ENCODE results near the gene AMBP. TPM values are rescaled to one million over a fixed set of nuclear protein-coding genes. Genes with fewer than 3 reads are reported as not detected.

The AMBP gene
- total and polyA plus RNA-seq, 2 of the 13 experiments (the other 11 are each of a cell fraction or from before 2014, with no cell fraction given) = 1,510 to 2,580 TPM

DNA sequence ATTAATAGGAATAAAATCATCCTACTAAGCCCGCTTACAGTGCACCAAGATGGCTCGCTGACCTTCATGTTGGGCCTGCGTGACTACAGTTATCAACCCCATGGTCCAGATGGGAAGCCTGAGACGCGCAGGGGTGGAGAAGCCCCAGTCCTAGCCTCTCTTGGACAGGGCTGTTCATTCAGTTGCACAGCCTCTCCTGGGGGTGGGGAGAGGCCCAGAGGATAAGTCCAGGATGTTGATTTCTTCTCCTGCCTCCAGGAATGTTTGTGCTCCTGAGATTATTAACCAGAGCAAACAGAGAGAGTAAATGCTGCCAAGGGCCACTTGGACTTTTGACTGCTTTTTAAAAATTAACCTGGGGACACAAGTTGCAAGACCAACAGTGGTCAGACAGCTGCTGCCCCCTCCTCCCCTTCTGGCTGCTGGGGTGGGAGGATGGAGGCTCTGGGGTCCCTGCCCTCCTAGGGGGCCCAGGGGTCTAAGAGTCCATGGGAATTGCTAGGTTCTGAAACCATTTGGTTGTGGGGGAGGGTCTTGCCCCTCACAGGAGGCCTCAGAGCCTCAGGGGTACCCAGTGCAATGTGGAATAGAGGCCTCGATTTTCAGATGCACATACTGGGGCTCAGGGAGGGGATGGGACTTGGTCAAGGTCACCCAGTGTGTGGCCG is 2.8 kb upstream of the AMBP start (continued):
- peak; percentile 42; the same call in 1 of the 2 replicates for TF ChIP-seq ZBTB20 (CRISPR knock-in tag; IDR thresholded peaks at IDR 0.05; ENCODE audit: borderline replicate concordance, low read depth)
- no peak for TF ChIP-seq ZNF552 (CRISPR knock-in tag; IDR thresholded peaks at IDR 0.05; ENCODE audit: borderline replicate concordance)
- 0 out of 2 replicates have a peak, but pooled peaks have one; percentile 10 for TF ChIP-seq ZNF274 (CRISPR knock-in tag; IDR thresholded peaks at IDR 0.05)
- peak; percentile 95 for TF ChIP-seq NCOR1 (IDR thresholded peaks at IDR 0.05; ENCODE audit: borderline replicate concordance, low read length)
- TF ChIP-seq EHMT2 (IDR thresholded peaks at IDR 0.05; ENCODE audit: borderline replicate concordance, low read depth, low read length) = 0 out of 2 replicates have a peak, but pooled peaks have one; percentile 72
- TF ChIP-seq ZMYM3 (CRISPR knock-in tag; IDR thresholded peaks at IDR 0.05) = peak; percentile 83
- TF ChIP-seq NFKB2 (CRISPR knock-in tag; IDR thresholded peaks at IDR 0.05; ENCODE audit: borderline replicate concordance) = peak; percentile 69; the same call in 1 of the 2 replicates
- TF ChIP-seq FOSL2 (CRISPR knock-in tag; IDR thresholded peaks at IDR 0.05) = peak; percentile 35; the same call in 1 of the 2 replicates
- TF ChIP-seq, protein P1, sequence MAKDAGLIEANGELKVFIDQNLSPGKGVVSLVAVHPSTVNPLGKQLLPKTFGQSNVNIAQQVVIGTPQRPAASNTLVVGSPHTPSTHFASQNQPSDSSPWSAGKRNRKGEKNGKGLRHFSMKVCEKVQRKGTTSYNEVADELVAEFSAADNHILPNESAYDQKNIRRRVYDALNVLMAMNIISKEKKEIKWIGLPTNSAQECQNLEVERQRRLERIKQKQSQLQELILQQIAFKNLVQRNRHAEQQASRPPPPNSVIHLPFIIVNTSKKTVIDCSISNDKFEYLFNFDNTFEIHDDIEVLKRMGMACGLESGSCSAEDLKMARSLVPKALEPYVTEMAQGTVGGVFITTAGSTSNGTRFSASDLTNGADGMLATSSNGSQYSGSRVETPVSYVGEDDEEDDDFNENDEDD (CRISPR knock-in tag; IDR thresholded peaks at IDR 0.05; ENCODE audit: borderline replicate concordance) = no peak
- no peak for TF ChIP-seq SMYD3 (CRISPR knock-in tag; IDR thresholded peaks at IDR 0.05)
- TF ChIP-seq YY1 (IDR thresholded peaks at IDR 0.05; ENCODE audit: insufficient read depth, insufficient replicate concordance, low read depth, low read length) = peak; percentile 78
- TF ChIP-seq, protein P2, sequence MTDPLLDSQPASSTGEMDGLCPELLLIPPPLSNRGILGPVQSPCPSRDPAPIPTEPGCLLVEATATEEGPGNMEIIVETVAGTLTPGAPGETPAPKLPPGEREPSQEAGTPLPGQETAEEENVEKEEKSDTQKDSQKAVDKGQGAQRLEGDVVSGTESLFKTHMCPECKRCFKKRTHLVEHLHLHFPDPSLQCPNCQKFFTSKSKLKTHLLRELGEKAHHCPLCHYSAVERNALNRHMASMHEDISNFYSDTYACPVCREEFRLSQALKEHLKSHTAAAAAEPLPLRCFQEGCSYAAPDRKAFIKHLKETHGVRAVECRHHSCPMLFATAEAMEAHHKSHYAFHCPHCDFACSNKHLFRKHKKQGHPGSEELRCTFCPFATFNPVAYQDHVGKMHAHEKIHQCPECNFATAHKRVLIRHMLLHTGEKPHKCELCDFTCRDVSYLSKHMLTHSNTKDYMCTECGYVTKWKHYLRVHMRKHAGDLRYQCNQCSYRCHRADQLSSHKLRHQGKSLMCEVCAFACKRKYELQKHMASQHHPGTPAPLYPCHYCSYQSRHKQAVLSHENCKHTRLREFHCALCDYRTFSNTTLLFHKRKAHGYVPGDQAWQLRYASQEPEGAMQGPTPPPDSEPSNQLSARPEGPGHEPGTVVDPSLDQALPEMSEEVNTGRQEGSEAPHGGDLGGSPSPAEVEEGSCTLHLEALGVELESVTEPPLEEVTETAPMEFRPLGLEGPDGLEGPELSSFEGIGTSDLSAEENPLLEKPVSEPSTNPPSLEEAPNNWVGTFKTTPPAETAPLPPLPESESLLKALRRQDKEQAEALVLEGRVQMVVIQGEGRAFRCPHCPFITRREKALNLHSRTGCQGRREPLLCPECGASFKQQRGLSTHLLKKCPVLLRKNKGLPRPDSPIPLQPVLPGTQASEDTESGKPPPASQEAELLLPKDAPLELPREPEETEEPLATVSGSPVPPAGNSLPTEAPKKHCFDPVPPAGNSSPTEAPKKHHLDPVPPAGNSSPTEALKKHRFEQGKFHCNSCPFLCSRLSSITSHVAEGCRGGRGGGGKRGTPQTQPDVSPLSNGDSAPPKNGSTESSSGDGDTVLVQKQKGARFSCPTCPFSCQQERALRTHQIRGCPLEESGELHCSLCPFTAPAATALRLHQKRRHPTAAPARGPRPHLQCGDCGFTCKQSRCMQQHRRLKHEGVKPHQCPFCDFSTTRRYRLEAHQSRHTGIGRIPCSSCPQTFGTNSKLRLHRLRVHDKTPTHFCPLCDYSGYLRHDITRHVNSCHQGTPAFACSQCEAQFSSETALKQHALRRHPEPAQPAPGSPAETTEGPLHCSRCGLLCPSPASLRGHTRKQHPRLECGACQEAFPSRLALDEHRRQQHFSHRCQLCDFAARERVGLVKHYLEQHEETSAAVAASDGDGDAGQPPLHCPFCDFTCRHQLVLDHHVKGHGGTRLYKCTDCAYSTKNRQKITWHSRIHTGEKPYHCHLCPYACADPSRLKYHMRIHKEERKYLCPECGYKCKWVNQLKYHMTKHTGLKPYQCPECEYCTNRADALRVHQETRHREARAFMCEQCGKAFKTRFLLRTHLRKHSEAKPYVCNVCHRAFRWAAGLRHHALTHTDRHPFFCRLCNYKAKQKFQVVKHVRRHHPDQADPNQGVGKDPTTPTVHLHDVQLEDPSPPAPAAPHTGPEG (CRISPR knock-in tag; IDR thresholded peaks at IDR 0.05) = peak; percentile 35; the same call in 1 of the 2 replicates
- no peak for TF ChIP-seq ZNF512 (CRISPR knock-in tag; IDR thresholded peaks at IDR 0.05)
- TF ChIP-seq ZNF674 (CRISPR knock-in tag; IDR thresholded peaks at IDR 0.05; ENCODE audit: low read depth) = no peak
- TF ChIP-seq IKZF4 (CRISPR knock-in tag; IDR thresholded peaks at IDR 0.05; ENCODE audit: borderline replicate concordance, low read depth, not compliant biosample characterization) = no peak
- TF ChIP-seq, protein P3, sequence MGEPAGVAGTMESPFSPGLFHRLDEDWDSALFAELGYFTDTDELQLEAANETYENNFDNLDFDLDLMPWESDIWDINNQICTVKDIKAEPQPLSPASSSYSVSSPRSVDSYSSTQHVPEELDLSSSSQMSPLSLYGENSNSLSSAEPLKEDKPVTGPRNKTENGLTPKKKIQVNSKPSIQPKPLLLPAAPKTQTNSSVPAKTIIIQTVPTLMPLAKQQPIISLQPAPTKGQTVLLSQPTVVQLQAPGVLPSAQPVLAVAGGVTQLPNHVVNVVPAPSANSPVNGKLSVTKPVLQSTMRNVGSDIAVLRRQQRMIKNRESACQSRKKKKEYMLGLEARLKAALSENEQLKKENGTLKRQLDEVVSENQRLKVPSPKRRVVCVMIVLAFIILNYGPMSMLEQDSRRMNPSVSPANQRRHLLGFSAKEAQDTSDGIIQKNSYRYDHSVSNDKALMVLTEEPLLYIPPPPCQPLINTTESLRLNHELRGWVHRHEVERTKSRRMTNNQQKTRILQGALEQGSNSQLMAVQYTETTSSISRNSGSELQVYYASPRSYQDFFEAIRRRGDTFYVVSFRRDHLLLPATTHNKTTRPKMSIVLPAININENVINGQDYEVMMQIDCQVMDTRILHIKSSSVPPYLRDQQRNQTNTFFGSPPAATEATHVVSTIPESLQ (CRISPR knock-in tag; conservative IDR thresholded peaks at IDR 0.05) = peak; percentile 19; the same call in 1 of the 2 replicates
- no peak for TF ChIP-seq ZNF451 (CRISPR knock-in tag; IDR thresholded peaks at IDR 0.05)
- peak; percentile 83; the same call in 1 of the 2 replicates for TF ChIP-seq ZNF224 (CRISPR knock-in tag; IDR thresholded peaks at IDR 0.05)
